WERI-Rb-1 (cell line): ENCODE measurements around the gene ESCO1.

Experiments
- DNase-seq: peaks from one replicate; pipeline ENCODE4 v3.0.0-alpha.2; 2020
- H3K27ac ChIP-seq: fragments of 250-450 bp; sonication (Bioruptor Pico); 2 replicates; pipeline ENCODE4 v1.5.1; 2020; ENCODE audit warnings: mild to moderate bottlenecking, moderate library complexity
- H3K27me3 ChIP-seq: fragments of 250-450 bp; sonication (Bioruptor Pico); 2 replicates; pipeline ENCODE4 v1.5.1; 2021; ENCODE audit warnings: mild to moderate bottlenecking, low read depth, moderate library complexity; ENCODE audit not compliant: insufficient read depth, severe bottlenecking
- H3K36me3 ChIP-seq: fragments of 250-450 bp; sonication (Bioruptor Pico); 2 replicates; pipeline ENCODE4 v1.5.1; 2020; ENCODE audit warnings: mild to moderate bottlenecking, moderate library complexity
- H3K4me3 ChIP-seq: 2 replicates; pipeline ENCODE4 v1.5.1; 2011; ENCODE audit warnings: low read depth, mild to moderate bottlenecking, control low read depth, low read length
- H3K9me3 ChIP-seq: fragments of 250-450 bp; sonication (Bioruptor Pico); 2 replicates; pipeline ENCODE4 v1.5.1; 2021; ENCODE audit warnings: mild to moderate bottlenecking, moderate library complexity; ENCODE audit not compliant: severe bottlenecking
- TF ChIP-seq, protein P1 (sequence below): IDR thresholded peaks from 2 replicates; pipeline ENCODE4 v1.5.1; 2011; ENCODE audit warnings: low read depth, mild to moderate bottlenecking, control low read depth, inconsistent platforms, low read length

Gene ESCO1

DNA sequence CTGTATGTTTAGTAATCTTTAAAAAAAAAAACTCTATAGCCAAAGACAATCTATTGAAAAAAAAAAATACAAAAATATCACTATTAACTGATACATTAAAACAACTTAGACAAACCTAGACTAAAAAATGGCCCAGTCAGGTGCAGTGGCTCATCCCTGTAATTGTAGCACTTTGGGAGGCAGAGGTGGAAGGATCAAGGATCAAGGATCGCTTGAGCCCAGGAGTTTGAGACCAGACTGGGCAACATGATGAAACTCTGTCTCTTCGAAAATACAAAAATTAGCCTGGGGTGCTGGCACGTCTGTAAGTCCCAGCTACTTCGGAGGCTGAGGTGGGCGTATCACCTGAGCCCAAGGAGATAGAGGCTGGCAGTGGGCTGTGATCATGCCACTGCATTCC, 16.1 kb downstream of the ESCO1 start:
- Histone ChIP-seq H3K36me3 (peaks cover 9% of the 10 kb centered on the region; the same call in 1 of the 2 replicates), H3K27me3 (no peaks in the 10 kb centered on the region), H3K27ac (no peak overlapping the region), H3K9me3 (no peaks in the 10 kb centered on the region), H3K4me3 (no peak overlapping the region)
- TF ChIP-seq, protein P1, sequence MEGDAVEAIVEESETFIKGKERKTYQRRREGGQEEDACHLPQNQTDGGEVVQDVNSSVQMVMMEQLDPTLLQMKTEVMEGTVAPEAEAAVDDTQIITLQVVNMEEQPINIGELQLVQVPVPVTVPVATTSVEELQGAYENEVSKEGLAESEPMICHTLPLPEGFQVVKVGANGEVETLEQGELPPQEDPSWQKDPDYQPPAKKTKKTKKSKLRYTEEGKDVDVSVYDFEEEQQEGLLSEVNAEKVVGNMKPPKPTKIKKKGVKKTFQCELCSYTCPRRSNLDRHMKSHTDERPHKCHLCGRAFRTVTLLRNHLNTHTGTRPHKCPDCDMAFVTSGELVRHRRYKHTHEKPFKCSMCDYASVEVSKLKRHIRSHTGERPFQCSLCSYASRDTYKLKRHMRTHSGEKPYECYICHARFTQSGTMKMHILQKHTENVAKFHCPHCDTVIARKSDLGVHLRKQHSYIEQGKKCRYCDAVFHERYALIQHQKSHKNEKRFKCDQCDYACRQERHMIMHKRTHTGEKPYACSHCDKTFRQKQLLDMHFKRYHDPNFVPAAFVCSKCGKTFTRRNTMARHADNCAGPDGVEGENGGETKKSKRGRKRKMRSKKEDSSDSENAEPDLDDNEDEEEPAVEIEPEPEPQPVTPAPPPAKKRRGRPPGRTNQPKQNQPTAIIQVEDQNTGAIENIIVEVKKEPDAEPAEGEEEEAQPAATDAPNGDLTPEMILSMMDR = no peak
- DNase-seq = no peak

DNA sequence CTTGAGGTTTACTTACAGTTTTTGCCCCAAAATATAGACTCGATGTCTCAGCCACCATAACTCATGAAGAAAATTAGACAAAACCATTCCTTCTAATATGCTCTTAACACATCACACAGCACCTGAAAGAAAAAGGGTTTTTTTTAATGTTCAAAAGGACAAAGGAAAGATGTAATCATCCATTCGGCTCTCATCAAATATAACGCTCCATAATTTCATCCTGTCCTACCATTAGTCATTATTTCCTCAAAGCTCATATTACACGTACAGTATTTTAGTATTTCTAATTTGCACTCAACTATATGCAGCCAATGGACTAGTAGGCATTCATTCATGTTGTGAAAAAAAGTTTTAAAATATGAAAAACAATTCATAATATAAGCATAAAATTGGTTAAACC, 24.8 kb downstream of the ESCO1 start:
- Histone ChIP-seq H3K27me3 (no peaks in the 10 kb centered on the region), H3K36me3 (peaks cover 46% of the 10 kb centered on the region), H3K9me3 (no peaks in the 10 kb centered on the region), H3K4me3 (no peak overlapping the region), H3K27ac (no peak overlapping the region)
- TF ChIP-seq, protein P1 = no peak
- no peak for DNase-seq

- Histone ChIP-seq H3K4me3 (no peak overlapping the region), H3K9me3 (no peaks in the 10 kb centered on the region), H3K36me3 (peaks cover 60% of the 10 kb centered on the region), H3K27ac (no peak overlapping the region), H3K27me3 (no peaks in the 10 kb centered on the region)
- no peak for DNase-seq
- TF ChIP-seq, protein P1 = no peak
Measured at GRCh38 chr18:21571772-21572171, 28.7 kb downstream of the ESCO1 start.

GRCh38 chr18:21559195-21559594, 41.3 kb downstream of the ESCO1 start:
- no peaks in the 10 kb centered on the region for H3K9me3 ChIP-seq
- no peak overlapping the region for H3K4me3 ChIP-seq
- H3K27ac ChIP-seq = no peak overlapping the region
- peaks cover 32% of the 10 kb centered on the region for H3K36me3 ChIP-seq
- DNase-seq = no peak
- no peaks in the 10 kb centered on the region for H3K27me3 ChIP-seq
- TF ChIP-seq, protein P1 = no peak

- Histone ChIP-seq H3K4me3 (no peak overlapping the region), H3K27ac (no peak overlapping the region), H3K36me3 (peaks cover 23% of the 10 kb centered on the region), H3K9me3 (no peaks in the 10 kb centered on the region), H3K27me3 (no peaks in the 10 kb centered on the region)
- DNase-seq = no peak
- TF ChIP-seq, protein P1 = no peak
Measured at GRCh38 chr18:21557607-21558253, 42.8 kb downstream of the ESCO1 start.

DNA sequence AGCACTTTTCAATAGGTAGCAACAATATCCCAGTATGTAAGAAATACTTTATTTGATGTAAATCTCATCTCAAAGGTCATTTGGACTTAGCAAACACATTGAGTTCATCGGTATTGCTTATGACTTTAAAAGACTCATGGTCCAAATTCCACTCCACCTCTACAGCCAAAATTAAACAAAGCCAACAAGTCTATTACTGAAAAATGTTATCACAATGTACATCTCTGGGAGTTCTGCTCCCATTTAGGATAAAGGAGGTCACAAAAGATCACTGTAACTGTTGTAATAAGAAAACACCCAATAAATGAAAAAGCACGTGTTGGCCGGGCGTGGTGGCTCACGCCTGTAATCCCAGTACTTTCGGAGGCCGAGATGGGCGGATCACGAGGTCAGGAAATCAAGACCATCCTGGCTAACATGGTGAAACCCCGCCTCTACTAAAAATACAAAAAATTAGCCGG, 50.0 kb downstream of the ESCO1 start:
- TF ChIP-seq, protein P1 = no peak
- no peak overlapping the region for H3K4me3 ChIP-seq
- H3K36me3 ChIP-seq = no peaks in the 10 kb centered on the region; the same call in none of the 2 replicates
- no peak for DNase-seq
- no peak overlapping the region for H3K27ac ChIP-seq
- H3K9me3 ChIP-seq = no peaks in the 10 kb centered on the region
- no peaks in the 10 kb centered on the region for H3K27me3 ChIP-seq
